Measurements from ENCODE around the gene EXOSC2.

Gene EXOSC2

DNA sequence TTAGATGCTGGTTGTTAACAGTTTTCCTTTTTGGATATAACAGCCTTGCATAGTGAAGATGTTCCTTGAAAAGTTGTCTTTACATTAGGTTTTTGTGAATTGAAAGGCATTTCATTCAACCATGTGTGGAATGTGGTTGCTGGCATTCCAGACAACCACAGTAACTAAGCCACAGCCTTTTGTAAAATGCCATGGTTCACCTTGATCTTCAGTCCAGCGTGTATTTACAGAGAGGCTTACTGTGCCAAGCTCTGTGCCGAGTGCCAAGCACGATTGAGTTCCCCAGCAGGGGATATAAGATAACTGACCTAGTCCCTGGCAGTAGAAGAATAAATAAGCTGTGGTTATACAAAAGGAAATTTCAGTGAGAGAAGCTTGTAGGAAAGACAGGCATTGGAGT, 4.9 kb downstream of the EXOSC2 start:
- DNase-seq (ENCODE audit: low spot score), result no peak

- DNase-seq (ENCODE audit: low spot score), result no peak
Measured at GRCh38 chr9:130699047-130699446, 5.5 kb downstream of the EXOSC2 start.

GRCh38 chr9:130701059-130702022, 7.8 kb downstream of the EXOSC2 start:
- DNase-seq (ENCODE audit: low spot score), result peak; percentile 68

DNA sequence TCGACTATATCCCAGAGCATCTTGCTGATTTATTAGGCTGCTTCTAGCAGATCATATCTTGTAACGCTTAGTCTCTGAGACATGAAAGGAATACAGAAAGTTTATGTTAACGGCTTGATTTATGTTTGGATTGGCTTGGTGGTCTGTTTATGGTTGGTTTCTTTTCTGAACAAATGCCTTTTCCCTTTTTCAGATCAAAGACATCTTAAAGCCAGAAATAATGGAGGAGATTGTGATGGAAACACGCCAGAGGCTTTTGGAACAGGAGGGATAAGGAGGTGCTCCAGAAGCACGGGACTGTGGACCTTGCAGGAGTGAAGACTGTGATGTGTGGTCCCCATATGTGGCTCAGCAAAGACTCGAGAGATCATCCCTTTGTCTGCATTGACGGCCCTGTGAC, 9.9 kb downstream of the EXOSC2 start:
- no peak for DNase-seq (ENCODE audit: low spot score)

DNA sequence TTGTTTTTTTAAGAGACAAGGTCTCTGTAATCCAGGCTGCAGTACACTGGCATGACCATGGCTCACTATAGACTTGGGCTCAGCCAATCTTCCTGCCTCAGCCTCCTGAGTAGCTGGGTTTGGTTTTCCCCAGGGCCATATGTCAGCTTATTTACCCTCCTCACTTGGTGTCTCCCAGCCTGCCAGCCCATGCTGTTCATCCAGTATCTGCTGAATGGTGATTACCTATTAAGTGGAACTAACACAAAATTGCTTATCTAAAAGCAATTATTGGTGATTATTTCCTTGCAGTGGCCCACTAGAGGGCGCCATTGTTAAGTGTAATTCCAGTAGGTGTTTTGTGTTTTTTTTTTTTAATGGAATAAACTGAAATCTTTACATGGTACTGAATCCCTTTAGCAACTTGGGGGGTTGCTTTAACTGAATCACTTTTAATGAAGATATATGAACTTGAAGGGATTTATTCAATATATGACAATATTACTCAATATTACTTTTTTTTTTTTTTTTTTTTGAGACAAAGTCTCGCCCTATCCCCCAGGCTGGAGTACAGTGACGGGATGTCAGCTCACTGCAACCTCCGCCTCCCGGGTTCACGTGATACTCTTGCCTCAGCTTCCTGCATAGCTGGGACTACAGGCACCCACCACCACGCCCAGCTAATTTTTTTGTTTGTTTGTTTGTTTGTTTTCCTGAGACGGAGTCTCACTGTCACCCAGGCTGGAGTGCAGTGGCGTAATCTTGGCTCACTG, 13.8 kb downstream of the EXOSC2 start:
- DNase-seq (ENCODE audit: low spot score), result peak; percentile 74

- no peak for DNase-seq (ENCODE audit: low spot score)
Measured at GRCh38 chr9:130710822-130711352, 17.3 kb downstream of the EXOSC2 start.

- no peak for DNase-seq (ENCODE audit: low spot score)
Measured at GRCh38 chr9:130711469-130711868, 17.9 kb downstream of the EXOSC2 start.

DNA sequence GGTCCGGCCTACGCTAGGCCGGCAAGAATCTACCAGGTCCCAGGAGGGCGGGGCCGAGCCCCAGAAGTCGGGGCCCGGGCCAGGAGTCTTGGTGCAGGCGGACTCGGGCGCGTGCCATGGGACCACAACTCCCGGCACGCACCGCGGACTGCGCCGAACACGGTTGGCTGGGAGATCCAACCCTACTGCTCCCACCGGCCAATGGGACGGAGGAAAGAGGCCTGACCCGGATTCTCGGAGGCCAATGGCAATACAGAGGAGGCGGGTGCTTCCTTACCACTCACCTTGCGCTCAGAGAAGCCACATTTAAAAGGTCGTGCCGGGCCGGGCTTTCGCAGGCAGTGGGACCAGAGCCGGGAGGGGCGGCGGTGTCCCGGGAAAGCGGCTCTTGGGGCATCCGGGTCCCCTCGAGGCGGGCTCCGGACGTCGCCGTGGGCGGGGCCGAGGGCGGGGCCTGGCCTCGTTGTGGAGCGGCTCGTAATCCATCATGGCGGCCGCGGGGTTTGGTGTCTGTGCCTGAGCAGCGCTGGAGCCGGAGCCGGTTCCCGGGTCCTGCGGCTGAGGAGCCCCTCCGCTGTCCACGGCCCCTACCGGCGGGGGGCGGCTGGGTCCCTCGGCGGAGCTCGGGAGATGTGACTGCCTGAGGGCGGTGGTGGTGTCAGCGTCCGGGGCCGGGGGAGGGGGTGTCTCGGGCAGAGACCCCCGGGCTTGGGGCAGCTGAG, 19.1 kb downstream of the EXOSC2 start:
- peak; percentile 96 for DNase-seq (ENCODE audit: low spot score)

DNA sequence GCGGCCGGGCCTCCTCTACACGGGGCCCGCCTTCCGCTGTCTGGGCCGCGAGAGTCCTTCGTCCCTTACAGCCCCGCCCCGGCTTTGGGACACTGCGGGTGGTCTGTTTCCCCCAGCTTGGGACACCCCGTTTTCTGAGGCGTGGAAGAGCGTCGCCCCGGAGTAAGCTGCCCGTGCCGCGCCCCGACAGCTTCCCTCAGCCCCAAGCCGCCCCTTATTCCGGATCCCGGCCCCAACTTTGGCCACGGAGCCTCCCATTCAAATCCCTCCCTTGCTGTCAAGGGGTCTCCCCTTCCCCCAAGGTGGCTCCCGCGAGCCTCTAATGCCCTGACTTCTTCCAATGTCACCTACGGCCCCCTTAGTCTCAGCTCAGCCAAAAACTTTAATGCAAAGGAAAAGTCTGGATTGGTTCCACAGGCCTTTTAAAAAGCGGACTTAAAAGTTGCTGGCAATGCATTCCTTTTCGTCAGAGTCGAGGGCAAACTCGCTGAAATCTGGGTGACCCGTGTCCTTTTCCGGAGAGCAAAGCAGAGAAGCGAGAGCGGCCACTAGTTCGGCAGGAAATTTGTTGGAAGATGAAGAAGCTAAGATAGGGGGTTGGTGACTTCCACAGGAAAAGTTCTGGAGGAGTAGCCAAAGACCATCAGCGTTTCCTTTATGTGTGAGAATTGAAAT, 19.8 kb downstream of the EXOSC2 start:
- no peak for DNase-seq (ENCODE audit: low spot score)

GRCh38 chr9:130714586-130715110, 21.1 kb downstream of the EXOSC2 start:
- DNase-seq (ENCODE audit: low spot score), result no peak

DNA sequence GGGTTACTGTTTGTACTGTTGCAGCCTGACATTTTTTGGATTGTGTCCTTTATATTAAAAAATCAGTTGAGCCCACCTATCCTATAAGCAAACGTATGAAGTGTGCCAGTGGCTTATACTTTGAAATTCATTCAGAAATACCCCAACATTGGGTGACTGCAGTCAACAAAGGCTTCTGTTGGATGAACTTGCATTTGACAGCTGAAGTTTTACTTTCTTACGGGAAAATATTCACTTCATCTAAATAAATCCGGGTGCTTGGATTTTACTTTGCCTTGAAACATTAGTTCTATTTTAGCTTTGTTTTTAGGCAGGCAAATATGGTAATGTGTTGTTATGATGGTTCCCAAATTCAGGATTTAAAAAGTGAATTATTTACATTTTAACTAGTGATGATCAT, 21.7 kb downstream of the EXOSC2 start:
- no peak for DNase-seq (ENCODE audit: low spot score)

DNA sequence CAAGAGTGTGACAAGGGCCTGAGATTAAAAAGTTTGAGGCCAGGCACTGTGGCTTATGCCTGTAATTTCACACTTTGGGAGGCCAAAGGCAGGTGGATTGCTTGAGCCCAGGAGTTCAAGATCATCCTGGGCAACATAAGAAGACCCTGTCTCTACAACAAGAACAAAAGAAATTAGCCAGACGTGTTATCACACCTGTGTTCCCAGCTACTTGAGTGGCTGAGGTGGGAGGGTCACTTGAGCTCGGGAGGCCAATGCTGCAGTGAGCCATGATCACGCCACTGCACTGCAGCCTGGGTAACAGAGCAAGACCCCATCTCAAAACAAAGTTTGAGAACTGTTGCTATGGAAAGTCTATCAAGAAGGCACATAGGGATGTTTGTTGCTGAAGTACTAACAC, 25.0 kb downstream of the EXOSC2 start:
- DNase-seq (ENCODE audit: low spot score), result no peak

GRCh38 chr9:130720762-130721161, 27.2 kb downstream of the EXOSC2 start:
- DNase-seq (ENCODE audit: low spot score), result no peak

DNA sequence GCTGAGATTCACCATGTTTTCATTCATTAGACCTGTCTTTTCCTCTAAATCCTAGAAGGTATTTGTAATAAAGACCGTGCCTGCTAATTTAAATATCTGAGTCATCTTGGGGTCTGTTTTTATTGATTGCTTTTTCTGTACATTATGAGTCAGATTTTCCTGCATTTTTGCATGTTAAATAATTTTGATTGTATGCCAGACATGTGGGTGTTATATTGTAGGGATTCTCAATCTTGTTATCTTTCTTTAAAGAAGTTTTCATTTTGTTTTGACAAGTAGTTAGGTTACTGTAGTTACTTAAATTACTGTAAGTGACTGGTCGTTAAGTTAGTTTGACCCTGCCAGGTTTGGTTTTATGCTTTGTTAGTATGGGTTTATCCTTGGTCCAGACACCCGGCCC, 35.1 kb downstream of the EXOSC2 start:
- DNase-seq (ENCODE audit: low spot score), result no peak

DNA sequence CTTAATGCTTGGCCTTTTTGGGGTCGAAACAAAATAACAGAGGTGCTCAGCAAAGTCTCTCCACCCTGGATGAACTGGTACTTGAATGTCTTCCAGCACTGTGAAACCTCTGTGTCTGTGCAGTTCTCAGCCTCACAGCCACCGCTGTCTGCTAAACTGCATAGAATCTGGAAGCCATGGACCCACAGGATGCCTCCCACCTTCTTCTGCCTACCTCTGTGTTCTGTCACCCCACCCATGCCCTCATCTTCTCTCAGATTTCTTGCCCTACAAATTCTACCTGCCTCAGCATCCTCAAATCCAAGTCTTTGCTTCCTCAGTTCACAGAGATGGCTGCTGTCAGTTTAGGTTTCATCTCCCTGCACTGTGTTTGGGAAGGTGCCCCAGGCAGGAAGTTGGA, 35.6 kb downstream of the EXOSC2 start:
- DNase-seq (ENCODE audit: low spot score), result no peak

- DNase-seq (ENCODE audit: low spot score), result no peak
Measured at GRCh38 chr9:130731355-130731754, 37.8 kb downstream of the EXOSC2 start.

DNA sequence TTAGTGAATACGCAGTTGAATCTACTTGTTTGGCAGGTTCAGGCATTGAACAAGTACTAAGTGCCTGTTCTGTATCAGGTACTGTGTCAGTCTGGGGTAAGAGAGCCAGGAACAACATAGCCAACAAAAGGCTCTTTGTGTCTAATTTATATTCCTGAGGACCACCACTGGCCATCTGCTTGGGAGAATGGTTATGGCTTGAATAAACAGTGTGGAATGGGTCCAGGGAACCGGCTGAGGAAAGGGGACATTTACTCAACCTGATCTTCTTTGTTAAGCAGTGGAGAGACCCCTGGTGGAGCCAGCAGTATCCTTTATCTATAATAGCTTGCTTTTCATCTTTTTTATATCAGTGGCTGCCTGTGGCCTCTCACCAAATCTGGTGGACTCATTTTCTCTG, 38.6 kb downstream of the EXOSC2 start:
- DNase-seq (ENCODE audit: low spot score), result no peak

- DNase-seq (ENCODE audit: low spot score), result no peak
Measured at GRCh38 chr9:130732793-130733221, 39.2 kb downstream of the EXOSC2 start.

DNA sequence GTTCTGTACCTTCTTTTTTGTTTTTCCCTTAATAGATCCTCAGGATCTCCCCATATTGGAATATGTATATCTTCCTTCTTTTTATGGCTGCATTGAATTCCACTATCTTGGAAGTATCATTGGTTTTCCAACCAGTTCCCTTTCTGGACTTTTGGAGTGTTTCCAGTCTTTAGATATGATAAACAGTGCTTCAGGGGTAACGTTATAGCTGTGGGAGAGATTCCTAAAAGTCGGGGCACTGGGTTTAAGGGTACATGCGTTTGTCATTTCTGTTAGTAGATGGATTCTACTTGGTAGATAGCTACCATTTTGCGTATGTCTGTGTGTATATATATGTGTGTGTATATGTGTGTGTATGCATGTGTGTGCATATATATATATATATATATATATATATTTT, 42.0 kb downstream of the EXOSC2 start:
- no peak for DNase-seq (ENCODE audit: low spot score)

- no peak for DNase-seq (ENCODE audit: low spot score)
Measured at GRCh38 chr9:130736834-130737233, 43.3 kb downstream of the EXOSC2 start.

- DNase-seq (ENCODE audit: low spot score), result no peak
Measured at GRCh38 chr9:130738281-130738680, 44.7 kb downstream of the EXOSC2 start.
